HepG2 (cell line): ENCODE data around the gene SOWAHA. TPM values are rescaled to one million over a fixed set of nuclear protein-coding genes. Genes with fewer than 3 reads are reported as not detected.

ENCODE experiments used
- ELF1 ChIP-seq: sonication (generic); formaldehyde crosslinking; IDR thresholded peaks from 2 replicates; pipeline ENCODE4 v1.4.0; 2020; ENCODE audit warnings: missing genetic modification reagents
- FOXK1 ChIP-seq: sonication (generic); formaldehyde crosslinking; IDR thresholded peaks from 2 replicates; pipeline ENCODE4 v1.4.0; 2020; ENCODE audit warnings: low read depth, missing genetic modification reagents, borderline replicate concordance
- KDM2A ChIP-seq: sonication (generic); formaldehyde crosslinking; IDR thresholded peaks from 2 replicates; pipeline ENCODE4 v1.4.0; 2020; ENCODE audit warnings: low read depth, missing genetic modification reagents, borderline replicate concordance
- MAFF ChIP-seq: IDR thresholded peaks from 2 replicates; pipeline ENCODE4 v1.6.1; 2011; ENCODE audit warnings: low read depth, low read length, improper control_type of control experiment
- MIER3 ChIP-seq: IDR thresholded peaks from 2 replicates; pipeline ENCODE4 v1.6.1; 2016; ENCODE audit warnings: missing compliant biosample characterization, borderline replicate concordance
- NFE2L2 ChIP-seq: fragments of 150-350 bp; IDR thresholded peaks from 2 replicates; pipeline ENCODE4 v1.6.1; 2014; ENCODE audit warnings: low read length
- PAX8 ChIP-seq: sonication (generic); formaldehyde crosslinking; IDR thresholded peaks from 2 replicates; pipeline ENCODE4 v1.8.0; 2022; ENCODE audit warnings: mild to moderate bottlenecking, missing genetic modification reagents, borderline replicate concordance
- REL ChIP-seq: sonication (generic); formaldehyde crosslinking; conservative IDR thresholded peaks from 2 replicates; pipeline ENCODE4 v1.8.0; 2022; ENCODE audit warnings: mild to moderate bottlenecking, missing genetic modification reagents, moderate library complexity
- SKIL ChIP-seq: sonication (generic); formaldehyde crosslinking; IDR thresholded peaks from 2 replicates; pipeline ENCODE4 v1.8.0; 2022; ENCODE audit warnings: missing genetic modification reagents, mild to moderate bottlenecking, moderate library complexity, borderline replicate concordance
- TRAFD1 ChIP-seq: sonication (generic); formaldehyde crosslinking; IDR thresholded peaks from 2 replicates; pipeline ENCODE4 v1.5.1; 2020; ENCODE audit warnings: missing genetic modification reagents, mild to moderate bottlenecking, borderline replicate concordance
- ZNF672 ChIP-seq: sonication (generic); formaldehyde crosslinking; IDR thresholded peaks from 2 replicates; pipeline ENCODE4 v1.8.1; 2022; ENCODE audit warnings: missing genetic modification reagents
- ZNF747 ChIP-seq: sonication (generic); formaldehyde crosslinking; IDR thresholded peaks from 2 replicates; pipeline ENCODE4 v1.8.1; 2023; ENCODE audit warnings: missing genetic modification reagents, mild to moderate bottlenecking, borderline replicate concordance
- polyA plus RNA-seq, 8 experiments: library from polyadenylated mRNA; depleted of rRNA in 3 of 8; stranded (reverse) in 7 of 8; unstranded in 1 of 8; fragments of >200 nt; fragmentation: Illumina TruSeq in 4 of 8; extraction: Trizol in 4 of 8; gene quantifications; 2 replicates each; pipeline versions ENCODE4 v1.2.1 to v1.2.3, GENCODE V29; 2011 to 2016; ENCODE audit warnings: low read depth in 4 of 8, missing spikeins in 1 of 8, mixed read lengths in 1 of 8; ENCODE audit not compliant: insufficient read depth in 1 of 8
- total RNA-seq, 5 experiments: library from RNA; depleted of rRNA; stranded (reverse); fragments of >200 nt; fragmentation: Illumina TruSeq; extraction: Trizol; gene quantifications; 2 replicates each; pipeline ENCODE4 v1.2.3, GENCODE V29; 2016; ENCODE audit warnings: low read depth in 1 of 5
- TF ChIP-seq, protein P1 (sequence below): sonication (generic); formaldehyde crosslinking; IDR thresholded peaks from 2 replicates; pipeline ENCODE4 v1.8.0; 2022; ENCODE audit warnings: mild to moderate bottlenecking, missing genetic modification reagents
- TF ChIP-seq, protein P2 (sequence below): sonication (generic); formaldehyde crosslinking; IDR thresholded peaks from 2 replicates; pipeline ENCODE4 v1.4.0; 2020; ENCODE audit warnings: missing genetic modification reagents
- TF ChIP-seq, protein P3 (sequence below): sonication (generic); formaldehyde crosslinking; IDR thresholded peaks from 2 replicates; pipeline ENCODE4 v1.9.0; 2021; ENCODE audit warnings: missing genetic modification reagents, borderline replicate concordance
- TF ChIP-seq, protein P4 (sequence below): sonication (generic); formaldehyde crosslinking; IDR thresholded peaks from 2 replicates; pipeline ENCODE4 v1.4.0; 2020; ENCODE audit warnings: missing genetic modification reagents, borderline replicate concordance

The SOWAHA gene
- total and polyA plus RNA-seq, 2 of the 13 experiments (the other 11 are each of a cell fraction or from before 2014, with no cell fraction given), result 0.95 to 1.9 TPM

GRCh38 chr5:132839426-132840301 is 26.6 kb downstream of the SOWAHA start (continued):
- TF ChIP-seq TRAFD1 (CRISPR knock-in tag), result no peak
- peak; percentile 78 for TF ChIP-seq ELF1 (CRISPR knock-in tag)
- peak; percentile 28; the same call in 1 of the 2 replicates for TF ChIP-seq FOXK1 (CRISPR knock-in tag)
- TF ChIP-seq, protein P1, sequence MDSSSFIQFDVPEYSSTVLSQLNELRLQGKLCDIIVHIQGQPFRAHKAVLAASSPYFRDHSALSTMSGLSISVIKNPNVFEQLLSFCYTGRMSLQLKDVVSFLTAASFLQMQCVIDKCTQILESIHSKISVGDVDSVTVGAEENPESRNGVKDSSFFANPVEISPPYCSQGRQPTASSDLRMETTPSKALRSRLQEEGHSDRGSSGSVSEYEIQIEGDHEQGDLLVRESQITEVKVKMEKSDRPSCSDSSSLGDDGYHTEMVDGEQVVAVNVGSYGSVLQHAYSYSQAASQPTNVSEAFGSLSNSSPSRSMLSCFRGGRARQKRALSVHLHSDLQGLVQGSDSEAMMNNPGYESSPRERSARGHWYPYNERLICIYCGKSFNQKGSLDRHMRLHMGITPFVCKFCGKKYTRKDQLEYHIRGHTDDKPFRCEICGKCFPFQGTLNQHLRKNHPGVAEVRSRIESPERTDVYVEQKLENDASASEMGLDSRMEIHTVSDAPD, result no peak
- no peak for TF ChIP-seq NFE2L2
- TF ChIP-seq, protein P2, sequence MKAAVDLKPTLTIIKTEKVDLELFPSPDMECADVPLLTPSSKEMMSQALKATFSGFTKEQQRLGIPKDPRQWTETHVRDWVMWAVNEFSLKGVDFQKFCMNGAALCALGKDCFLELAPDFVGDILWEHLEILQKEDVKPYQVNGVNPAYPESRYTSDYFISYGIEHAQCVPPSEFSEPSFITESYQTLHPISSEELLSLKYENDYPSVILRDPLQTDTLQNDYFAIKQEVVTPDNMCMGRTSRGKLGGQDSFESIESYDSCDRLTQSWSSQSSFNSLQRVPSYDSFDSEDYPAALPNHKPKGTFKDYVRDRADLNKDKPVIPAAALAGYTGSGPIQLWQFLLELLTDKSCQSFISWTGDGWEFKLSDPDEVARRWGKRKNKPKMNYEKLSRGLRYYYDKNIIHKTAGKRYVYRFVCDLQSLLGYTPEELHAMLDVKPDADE, result no peak
- TF ChIP-seq KDM2A (CRISPR knock-in tag), result no peak
- peak; percentile 44; the same call in 1 of the 2 replicates for TF ChIP-seq MIER3
- TF ChIP-seq, protein P3, sequence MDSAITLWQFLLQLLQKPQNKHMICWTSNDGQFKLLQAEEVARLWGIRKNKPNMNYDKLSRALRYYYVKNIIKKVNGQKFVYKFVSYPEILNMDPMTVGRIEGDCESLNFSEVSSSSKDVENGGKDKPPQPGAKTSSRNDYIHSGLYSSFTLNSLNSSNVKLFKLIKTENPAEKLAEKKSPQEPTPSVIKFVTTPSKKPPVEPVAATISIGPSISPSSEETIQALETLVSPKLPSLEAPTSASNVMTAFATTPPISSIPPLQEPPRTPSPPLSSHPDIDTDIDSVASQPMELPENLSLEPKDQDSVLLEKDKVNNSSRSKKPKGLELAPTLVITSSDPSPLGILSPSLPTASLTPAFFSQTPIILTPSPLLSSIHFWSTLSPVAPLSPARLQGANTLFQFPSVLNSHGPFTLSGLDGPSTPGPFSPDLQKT (CRISPR knock-in tag), result no peak
- TF ChIP-seq MAFF, result no peak
- no peak for TF ChIP-seq PAX8 (CRISPR knock-in tag)
- TF ChIP-seq ZNF672 (CRISPR knock-in tag), result no peak
- TF ChIP-seq REL (CRISPR knock-in tag), result no peak
- TF ChIP-seq, protein P4, sequence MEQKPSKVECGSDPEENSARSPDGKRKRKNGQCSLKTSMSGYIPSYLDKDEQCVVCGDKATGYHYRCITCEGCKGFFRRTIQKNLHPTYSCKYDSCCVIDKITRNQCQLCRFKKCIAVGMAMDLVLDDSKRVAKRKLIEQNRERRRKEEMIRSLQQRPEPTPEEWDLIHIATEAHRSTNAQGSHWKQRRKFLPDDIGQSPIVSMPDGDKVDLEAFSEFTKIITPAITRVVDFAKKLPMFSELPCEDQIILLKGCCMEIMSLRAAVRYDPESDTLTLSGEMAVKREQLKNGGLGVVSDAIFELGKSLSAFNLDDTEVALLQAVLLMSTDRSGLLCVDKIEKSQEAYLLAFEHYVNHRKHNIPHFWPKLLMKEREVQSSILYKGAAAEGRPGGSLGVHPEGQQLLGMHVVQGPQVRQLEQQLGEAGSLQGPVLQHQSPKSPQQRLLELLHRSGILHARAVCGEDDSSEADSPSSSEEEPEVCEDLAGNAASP, result peak; percentile 41; the same call in 1 of the 2 replicates
- 0 out of 2 replicates have a peak, but pooled peaks have one; percentile 44 for TF ChIP-seq SKIL (CRISPR knock-in tag)
- 0 out of 2 replicates have a peak, but pooled peaks have one; percentile 17 for TF ChIP-seq ZNF747
